GM12878 (cell line): ENCODE results near the gene NKAIN2. TPM values are rescaled to one million over a fixed set of nuclear protein-coding genes. Genes with fewer than 3 reads are reported as not detected.

Experiments used
- ATAC-seq: fragments of 200-7000 bp; cut with Tn5 transposase; 3 replicates; pipeline ENCODE4 v1.9.1; 2020; ENCODE audit warnings: mild to moderate bottlenecking, moderate library complexity
- BruUV-seq: library from RNA; stranded (reverse); fragments of 400-500 nt; replicated peaks from 2 replicates; lab custom pipeline; 2021; lab: Mats Ljungman, UMichigan
- CTCF ChIA-PET: fragments of 300-600 bp; sonication (Branson Sonifier 250); formaldehyde crosslinking; extraction: SDS; loops from one replicate; lab custom pipeline; 2021; ENCODE audit warnings: inconsistent platforms; lab: Yijun Ruan, JAX
- POLR2A ChIA-PET: fragments of 350-600 bp; formaldehyde crosslinking; extraction: SDS; loops from one replicate; lab custom pipeline; 2021; ENCODE audit warnings: inconsistent platforms; lab: Charles Lee
- RAD21 ChIA-PET: fragments of 300-600 bp; sonication (Branson Sonifier 250); formaldehyde crosslinking; loops from one replicate; lab custom pipeline; 2023; ENCODE audit warnings: antibody characterized with exemption; ENCODE audit not compliant: unreplicated experiment; lab: Charles Lee
- SMC1A ChIA-PET: fragments of 300-600 bp; sonication (Branson Sonifier 250); formaldehyde crosslinking; loops from one replicate; lab custom pipeline; 2023; ENCODE audit not compliant: unreplicated experiment, uncharacterized antibody; lab: Charles Lee
- DNase-seq: peaks from one replicate; pipeline ENCODE4 v3.0.0-alpha.2; 2011; ENCODE audit warnings: low read depth, low spot score
- FAIRE-seq: peaks from 3 replicates; lab custom pipeline; 2011; peaks lifted over from hg19 to GRCh38; lab: Jason Lieb, UNC
- H2AFZ ChIP-seq: 2 replicates; pipeline ENCODE4 v1.6.0; 2011; ENCODE audit warnings: low read depth, low read length, control low read depth; ENCODE audit not compliant: control insufficient read depth
- H3K27ac ChIP-seq: 2 replicates; pipeline ENCODE4 v1.5.1; 2011; ENCODE audit warnings: control low read depth; ENCODE audit not compliant: control insufficient read depth, insufficient read depth
- H3K27me3 ChIP-seq, 2 experiments: replicated peaks in 1 of 2; 2 replicates each; pipeline versions ENCODE4 v1.6.0 to v1.6.1; 2011; ENCODE audit warnings: low read length in 1 of 2; ENCODE audit not compliant: control insufficient read depth in 2 of 2, insufficient read depth in 2 of 2
- H3K36me3 ChIP-seq, 2 experiments: 2 replicates each; pipeline ENCODE4 v1.5.1; 2011; ENCODE audit warnings: low read length in 1 of 2; ENCODE audit not compliant: control insufficient read depth in 2 of 2, insufficient read depth in 2 of 2
- H3K4me1 ChIP-seq: 2 replicates; pipeline ENCODE4 v1.6.1; 2011; ENCODE audit warnings: mild to moderate bottlenecking, low read length, moderate library complexity, mixed read lengths; ENCODE audit not compliant: control insufficient read depth, insufficient read depth
- H3K4me2 ChIP-seq: 2 replicates; pipeline ENCODE4 v1.6.0; 2011; ENCODE audit warnings: control low read depth; ENCODE audit not compliant: control insufficient read depth, insufficient read depth
- H3K4me3 ChIP-seq: fragments of 200-600 bp; sonication (generic); 2 replicates; pipeline ENCODE4 v1.5.1; 2016
- H3K79me2 ChIP-seq: 2 replicates; pipeline ENCODE4 v1.6.0; 2011; ENCODE audit warnings: low read length; ENCODE audit not compliant: control insufficient read depth, insufficient read depth
- H3K9ac ChIP-seq: 2 replicates; pipeline ENCODE4 v1.8.0; 2011; ENCODE audit warnings: low read length, control low read depth, mixed read lengths; ENCODE audit not compliant: control insufficient read depth, insufficient read depth
- H3K9me3 ChIP-seq: replicated peaks from 3 replicates; pipeline ENCODE4 v1.5.1; 2011; ENCODE audit warnings: mild to moderate bottlenecking, low read length; ENCODE audit not compliant: control insufficient read depth, insufficient read depth
- H4K20me1 ChIP-seq: 2 replicates; pipeline ENCODE4 v1.6.0; 2011; ENCODE audit not compliant: control insufficient read depth, insufficient read depth
- BHLHE40 ChIP-seq, 2 experiments: fragments of 450-650 bp in 1 of 2; IDR thresholded peaks; 2 replicates each; pipeline ENCODE4 v1.6.1; 2011 to 2017; ENCODE audit warnings: low read depth in 2 of 2, borderline replicate concordance in 1 of 2, improper control_type of control experiment in 1 of 2, low read length in 1 of 2, mild to moderate bottlenecking in 1 of 2
- CBX5 ChIP-seq: sonication (generic); IDR thresholded peaks from 2 replicates; pipeline ENCODE4 v1.6.1; 2016; ENCODE audit warnings: low read depth, moderate library complexity, mild to moderate bottlenecking, inconsistent platforms
- DPF2 ChIP-seq: fragments of 450-650 bp; IDR thresholded peaks from 2 replicates; pipeline ENCODE4 v1.6.1; 2017; ENCODE audit warnings: mild to moderate bottlenecking
- EED ChIP-seq: sonication (generic); IDR thresholded peaks from 2 replicates; pipeline ENCODE4 v1.6.1; 2016; ENCODE audit warnings: antibody characterized with exemption, low read depth
- FOXM1 ChIP-seq: IDR thresholded peaks from 2 replicates; pipeline ENCODE4 v1.6.1; 2012; ENCODE audit warnings: low read depth, mild to moderate bottlenecking, inconsistent platforms, low read length, moderate library complexity
- TCF7 ChIP-seq: IDR thresholded peaks from 2 replicates; pipeline ENCODE4 v1.6.1; 2014; ENCODE audit warnings: antibody characterized with exemption, borderline replicate concordance
- ZNF274 ChIP-seq: IDR thresholded peaks from one replicate; pipeline ENCODE4 v1.8.0; 2011; ENCODE audit not compliant: insufficient read length, insufficient read depth
- WGBS: methylation state at CpG from one replicate; pipeline ENCODE4 v1.1.6; 2016; ENCODE audit warnings: low lambda C conversion rate; ENCODE audit not compliant: insufficient replicate concordance, insufficient coverage; ENCODE audit errors: missing lambda C conversion rate; 5-methylcytosine and 5-hydroxymethylcytosine counted together
- in situ Hi-C: fragments of 300-500 bp; cut with MboI; formaldehyde crosslinking; loops from 9 replicates; pipeline ENCODE4 v1.14.3; 2018; ENCODE audit warnings: mixed read lengths
- intact Hi-C: fragments of 100-400 bp; cut with micrococcal nuclease; formaldehyde crosslinking; loops from one replicate; pipeline ENCODE4 v1.14.2; 2022; ENCODE audit not compliant: unreplicated experiment
- polyA plus RNA-seq, 11 experiments: library from polyadenylated mRNA; depleted of rRNA in 4 of 11; unstranded in 6 of 11; stranded (reverse) in 5 of 11; fragments of >200 nt; fragmentation: Nextera tagmentation in 4 of 11; fragmentation: Illumina TruSeq in 1 of 11; extraction: Ambion mirVana in 4 of 11; extraction: Trizol in 1 of 11; gene quantifications; 1 replicate in 1 of 11; 2 replicates in 10 of 11; pipeline versions ENCODE4 v1.2.1 to v1.2.3, GENCODE V29; 2011 to 2016; ENCODE audit warnings: inconsistent platforms in 2 of 11, missing spikeins in 2 of 11, low read depth in 1 of 11
- total RNA-seq, 4 experiments: library from RNA; depleted of rRNA in 3 of 4; stranded (reverse); fragments of >200 nt in 3 of 4; fragmentation: Illumina TruSeq in 1 of 4; extraction: Trizol in 1 of 4; gene quantifications; 2 replicates each; pipeline versions ENCODE4 v1.2.1 to v1.2.3, GENCODE V29; 2013 to 2021
- TF ChIP-seq, protein P1 (sequence below), 3 experiments: IDR thresholded peaks in 2 of 3; conservative IDR thresholded peaks in 1 of 3; 2 replicates each; pipeline ENCODE4 v1.5.1; 2011; ENCODE audit warnings: low read depth in 3 of 3, low read length in 3 of 3, mild to moderate bottlenecking in 3 of 3, control low read depth in 2 of 3, moderate library complexity in 2 of 3, inconsistent platforms in 1 of 3, mixed read lengths in 1 of 3; ENCODE audit not compliant: control insufficient read depth in 2 of 3, insufficient read depth in 1 of 3; ENCODE audit errors: extremely low read depth in 1 of 3
- TF ChIP-seq, protein P2 (sequence below): fragments of 450-650 bp; IDR thresholded peaks from 2 replicates; pipeline ENCODE4 v1.6.1; 2017; ENCODE audit warnings: mild to moderate bottlenecking, moderate library complexity

Gene NKAIN2
- total and polyA plus RNA-seq, 10 of the 15 experiments (the other 5 are each of a cell fraction or from before 2014, with no cell fraction given), result not detected

DNA sequence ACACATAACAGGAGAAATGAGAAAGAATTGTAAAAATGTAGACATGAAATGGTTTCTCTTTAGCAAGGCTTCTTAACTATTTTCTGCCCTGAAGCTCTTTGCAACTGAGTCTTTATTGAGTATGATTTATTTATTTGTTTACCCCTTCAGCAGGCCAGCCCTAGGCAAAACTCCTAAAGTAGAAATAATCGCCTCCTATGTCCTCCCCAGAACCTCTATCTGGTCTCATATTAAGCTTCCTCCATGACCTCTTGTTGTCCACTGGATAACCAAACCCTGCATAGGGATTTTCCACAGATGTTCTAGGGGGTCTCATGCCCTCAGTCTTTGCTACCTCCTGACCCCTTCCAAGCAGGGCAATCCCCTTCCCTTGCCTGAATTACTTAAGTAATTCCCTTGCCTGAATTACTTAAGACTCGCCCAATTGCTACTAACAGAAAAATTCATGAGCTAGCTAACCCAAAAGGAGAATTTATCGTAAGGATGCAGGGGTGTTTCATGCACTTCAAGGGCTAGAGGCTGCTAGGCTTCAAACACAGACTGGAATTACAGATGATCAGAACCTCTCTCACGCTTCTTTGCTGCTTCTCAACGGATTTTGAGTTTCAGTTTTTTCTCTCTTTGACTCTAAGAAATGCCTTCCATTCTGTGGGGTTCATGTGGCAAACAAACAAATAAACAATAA, 732.6 kb downstream of the NKAIN2 start:
- intact Hi-C loops, result no loop called here
- no peaks in the 10 kb centered on the region for H3K36me3 ChIP-seq
- H3K27me3 ChIP-seq, result no peaks in the 10 kb centered on the region
- SMC1A ChIA-PET, result no interaction called here
- H3K79me2 ChIP-seq, result no peaks in the 10 kb centered on the region
- DNase-seq, result no peak
- no peak overlapping the region for H3K27ac ChIP-seq
- WGBS, result 2% methylated on average over 5 of the region's 5 CpGs
- no peak for ATAC-seq
- no TSS peak for BruUV-seq
- no peak overlapping the region for H3K9ac ChIP-seq
- H3K9me3 ChIP-seq, result no peaks in the 10 kb centered on the region
- H3K4me3 ChIP-seq, result no peak overlapping the region
- no peak overlapping the region for H3K4me2 ChIP-seq
- TF ChIP-seq DPF2 (no peak), CBX5 (no peak)
- TF ChIP-seq, protein P1, sequence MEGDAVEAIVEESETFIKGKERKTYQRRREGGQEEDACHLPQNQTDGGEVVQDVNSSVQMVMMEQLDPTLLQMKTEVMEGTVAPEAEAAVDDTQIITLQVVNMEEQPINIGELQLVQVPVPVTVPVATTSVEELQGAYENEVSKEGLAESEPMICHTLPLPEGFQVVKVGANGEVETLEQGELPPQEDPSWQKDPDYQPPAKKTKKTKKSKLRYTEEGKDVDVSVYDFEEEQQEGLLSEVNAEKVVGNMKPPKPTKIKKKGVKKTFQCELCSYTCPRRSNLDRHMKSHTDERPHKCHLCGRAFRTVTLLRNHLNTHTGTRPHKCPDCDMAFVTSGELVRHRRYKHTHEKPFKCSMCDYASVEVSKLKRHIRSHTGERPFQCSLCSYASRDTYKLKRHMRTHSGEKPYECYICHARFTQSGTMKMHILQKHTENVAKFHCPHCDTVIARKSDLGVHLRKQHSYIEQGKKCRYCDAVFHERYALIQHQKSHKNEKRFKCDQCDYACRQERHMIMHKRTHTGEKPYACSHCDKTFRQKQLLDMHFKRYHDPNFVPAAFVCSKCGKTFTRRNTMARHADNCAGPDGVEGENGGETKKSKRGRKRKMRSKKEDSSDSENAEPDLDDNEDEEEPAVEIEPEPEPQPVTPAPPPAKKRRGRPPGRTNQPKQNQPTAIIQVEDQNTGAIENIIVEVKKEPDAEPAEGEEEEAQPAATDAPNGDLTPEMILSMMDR (IDR thresholded peaks at IDR 0.05 in 2 of 3, conservative IDR thresholded peaks at IDR 0.05 in 1 of 3; ENCODE audit: control insufficient read depth in 2 of 3, extremely low read depth in 1 of 3, insufficient read depth in 1 of 3, low read depth in 3 of 3, low read length in 3 of 3), result no peak
- H4K20me1 ChIP-seq, result no peaks in the 10 kb centered on the region
- in situ Hi-C loops, result no loop called here
- no peak overlapping the region for H2AFZ ChIP-seq
- CTCF ChIA-PET, result interaction anchor here (0.6 to 1.0 kb wide), 2 partner anchors 28 to 491 kb away, joined by 3 to 4 read pairs; no protein-coding TSS in a partner anchor
- POLR2A ChIA-PET, result no interaction called here
- RAD21 ChIA-PET, result no interaction called here
- no peak for FAIRE-seq
- no peaks in the 10 kb centered on the region for H3K4me1 ChIP-seq

DNA sequence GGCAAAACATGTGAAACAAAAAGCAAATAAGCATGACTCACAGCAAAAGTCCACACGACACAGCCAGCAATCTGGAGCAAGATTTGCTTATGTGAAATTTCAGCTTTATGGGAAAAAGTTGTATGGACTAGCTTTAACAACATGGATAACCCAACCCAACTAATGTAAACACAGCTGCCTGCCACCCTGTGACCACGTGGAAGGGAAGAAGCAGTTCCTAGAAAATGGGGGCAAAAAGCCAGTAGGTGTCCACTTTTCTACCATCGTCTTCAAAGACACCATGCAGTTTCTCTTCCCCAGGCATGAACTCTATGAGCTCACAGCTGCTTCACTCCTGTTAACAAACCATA, 733.2 kb downstream of the NKAIN2 start:
- BruUV-seq, result no TSS peak
- Histone ChIP-seq H3K9me3 (no peaks in the 10 kb centered on the region), H3K4me2 (no peak overlapping the region), H3K79me2 (no peaks in the 10 kb centered on the region), H4K20me1 (no peaks in the 10 kb centered on the region), H3K4me1 (no peaks in the 10 kb centered on the region), H3K9ac (no peak overlapping the region), H3K27ac (no peak overlapping the region), H2AFZ (no peak overlapping the region), H3K4me3 (no peak overlapping the region), H3K36me3 (no peaks in the 10 kb centered on the region), H3K27me3 (no peaks in the 10 kb centered on the region)
- FAIRE-seq (no peak), ATAC-seq (no peak), DNase-seq (no peak)
- SMC1A ChIA-PET, result no interaction called here
- in situ Hi-C loops, result no loop called here
- intact Hi-C loops, result no loop called here
- CTCF ChIA-PET, result interaction anchor here (0.6 to 1.0 kb wide), 2 partner anchors 28 to 492 kb away, joined by 3 to 4 read pairs; no protein-coding TSS in a partner anchor
- WGBS, result 24% methylated on average over 3 of the region's 3 CpGs
- POLR2A ChIA-PET, result no interaction called here
- RAD21 ChIA-PET, result no interaction called here
- TF ChIP-seq TCF7 (no peak), BHLHE40 (IDR thresholded peaks at IDR 0.05; ENCODE audit: borderline replicate concordance in 1 of 2, low read depth in 2 of 2, low read length in 1 of 2) (no peak), ZNF274 (no peak), FOXM1 (no peak), EED (no peak)
- TF ChIP-seq, protein P2, sequence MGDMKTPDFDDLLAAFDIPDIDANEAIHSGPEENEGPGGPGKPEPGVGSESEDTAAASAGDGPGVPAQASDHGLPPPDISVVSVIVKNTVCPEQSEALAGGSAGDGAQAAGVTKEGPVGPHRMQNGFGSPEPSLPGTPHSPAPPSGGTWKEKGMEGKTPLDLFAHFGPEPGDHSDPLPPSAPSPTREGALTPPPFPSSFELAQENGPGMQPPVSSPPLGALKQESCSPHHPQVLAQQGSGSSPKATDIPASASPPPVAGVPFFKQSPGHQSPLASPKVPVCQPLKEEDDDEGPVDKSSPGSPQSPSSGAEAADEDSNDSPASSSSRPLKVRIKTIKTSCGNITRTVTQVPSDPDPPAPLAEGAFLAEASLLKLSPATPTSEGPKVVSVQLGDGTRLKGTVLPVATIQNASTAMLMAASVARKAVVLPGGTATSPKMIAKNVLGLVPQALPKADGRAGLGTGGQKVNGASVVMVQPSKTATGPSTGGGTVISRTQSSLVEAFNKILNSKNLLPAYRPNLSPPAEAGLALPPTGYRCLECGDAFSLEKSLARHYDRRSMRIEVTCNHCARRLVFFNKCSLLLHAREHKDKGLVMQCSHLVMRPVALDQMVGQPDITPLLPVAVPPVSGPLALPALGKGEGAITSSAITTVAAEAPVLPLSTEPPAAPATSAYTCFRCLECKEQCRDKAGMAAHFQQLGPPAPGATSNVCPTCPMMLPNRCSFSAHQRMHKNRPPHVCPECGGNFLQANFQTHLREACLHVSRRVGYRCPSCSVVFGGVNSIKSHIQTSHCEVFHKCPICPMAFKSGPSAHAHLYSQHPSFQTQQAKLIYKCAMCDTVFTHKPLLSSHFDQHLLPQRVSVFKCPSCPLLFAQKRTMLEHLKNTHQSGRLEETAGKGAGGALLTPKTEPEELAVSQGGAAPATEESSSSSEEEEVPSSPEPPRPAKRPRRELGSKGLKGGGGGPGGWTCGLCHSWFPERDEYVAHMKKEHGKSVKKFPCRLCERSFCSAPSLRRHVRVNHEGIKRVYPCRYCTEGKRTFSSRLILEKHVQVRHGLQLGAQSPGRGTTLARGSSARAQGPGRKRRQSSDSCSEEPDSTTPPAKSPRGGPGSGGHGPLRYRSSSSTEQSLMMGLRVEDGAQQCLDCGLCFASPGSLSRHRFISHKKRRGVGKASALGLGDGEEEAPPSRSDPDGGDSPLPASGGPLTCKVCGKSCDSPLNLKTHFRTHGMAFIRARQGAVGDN, result no peak
